HCT116 (cell line): Measurements from ENCODE around the gene GYG1. TPM values are rescaled to one million over a fixed set of nuclear protein-coding genes. Genes with fewer than 3 reads are reported as not detected.

Experiments
- ATAC-seq: fragments of 200-7000 bp; cut with Tn5 transposase; 2 replicates; pipeline ENCODE4 v1.9.1; 2020; ENCODE audit warnings: mild to moderate bottlenecking, moderate library complexity
- BruUV-seq: library from RNA; stranded (reverse); fragments of 400-500 nt; replicated peaks from 2 replicates; lab custom pipeline; 2021; lab: Mats Ljungman, UMichigan
- CTCF ChIA-PET: fragments of 300-600 bp; sonication (Branson Sonifier 250); formaldehyde crosslinking; loops from one replicate; lab custom pipeline; 2021; ENCODE audit warnings: antibody characterized with exemption; lab: Charles Lee
- POLR2A ChIA-PET: fragments of 300-600, 350-600 bp; sonication (Branson Sonifier 250); formaldehyde crosslinking; loops from one replicate; lab custom pipeline; 2021; ENCODE audit warnings: antibody characterized with exemption; lab: Charles Lee
- RAD21 ChIA-PET, 2 experiments: fragments of 300-600 bp; sonication (Branson Sonifier 250); formaldehyde crosslinking; loops; one replicate each; lab custom pipeline; 2023; ENCODE audit warnings: low total read pairs in 2 of 2; ENCODE audit not compliant: uncharacterized antibody in 2 of 2, unreplicated experiment in 2 of 2, low non-redundant PET in 1 of 2; lab: Charles Lee
- DNase-seq: peaks from one replicate; pipeline ENCODE4 v3.0.0-alpha.2; 2010; ENCODE audit warnings: low read depth, low spot score
- H2AFZ ChIP-seq: fragments of 200-600 bp; shearing (Covaris generic), sonication (generic); 2 replicates; pipeline ENCODE4 v1.6.1; 2017; ENCODE audit warnings: low read depth, mixed run types, mixed read lengths, antibody characterized with exemption, low read length; ENCODE audit not compliant: poor library complexity, severe bottlenecking
- H3K27ac ChIP-seq: 2 replicates; pipeline ENCODE4 v1.5.1; 2012; ENCODE audit warnings: low read depth, low read length
- H3K27me3 ChIP-seq: fragments of 200-600 bp; sonication (generic); 2 replicates; pipeline ENCODE4 v1.6.1; 2016; ENCODE audit warnings: mixed run types, low read length, mixed read lengths; ENCODE audit not compliant: insufficient read depth
- H3K36me3 ChIP-seq, 2 experiments: fragments of 200-500 bp in 1 of 2; fragments of 200-600 bp in 1 of 2; sonication (Bioruptor generic) in 1 of 2; sonication (generic) in 1 of 2; 2 replicates each; pipeline versions ENCODE4 v1.5.1 to v1.6.1; 2014 to 2016; ENCODE audit warnings: low read length in 2 of 2, inconsistent platforms in 1 of 2, mixed read lengths in 1 of 2, mixed run types in 1 of 2; ENCODE audit not compliant: insufficient read depth in 2 of 2, control insufficient read depth in 1 of 2
- H3K4me1 ChIP-seq, 2 experiments: fragments of 200-600 bp in 1 of 2; sonication (generic) in 1 of 2; 2 replicates each; pipeline versions ENCODE4 v1.5.1 to v1.6.1; 2012 to 2017; ENCODE audit warnings: low read length in 2 of 2, inconsistent platforms in 1 of 2, mild to moderate bottlenecking in 1 of 2, mixed read lengths in 1 of 2, mixed run types in 1 of 2, moderate library complexity in 1 of 2; ENCODE audit not compliant: insufficient read depth in 2 of 2, control insufficient read depth in 1 of 2
- H3K4me2 ChIP-seq: fragments of 200-600 bp; sonication (generic); 2 replicates; pipeline ENCODE4 v1.6.1; 2017; ENCODE audit warnings: mixed run types, low read length, mixed read lengths
- H3K4me3 ChIP-seq, 2 experiments: fragments of 200-600 bp in 1 of 2; sonication (generic) in 1 of 2; replicated peaks in 1 of 2; 2 replicates each; pipeline ENCODE4 v1.5.1; 2011 to 2016; ENCODE audit warnings: low read length in 2 of 2, control low read depth in 1 of 2, low read depth in 1 of 2, mild to moderate bottlenecking in 1 of 2, mixed read lengths in 1 of 2, mixed run types in 1 of 2
- H3K79me2 ChIP-seq: fragments of 200-600 bp; sonication (generic); 2 replicates; pipeline ENCODE4 v1.6.1; 2017; ENCODE audit warnings: mild to moderate bottlenecking, mixed run types, low read length, moderate library complexity, mixed read lengths; ENCODE audit not compliant: insufficient read depth
- H3K9ac ChIP-seq: fragments of 200-600 bp; sonication (generic); 2 replicates; pipeline ENCODE4 v1.6.1; 2016; ENCODE audit warnings: low read length, mixed read lengths
- H3K9me2 ChIP-seq: fragments of 200-600 bp; sonication (generic), shearing (Covaris generic); 2 replicates; pipeline ENCODE4 v1.6.1; 2017; ENCODE audit warnings: mixed run types, mild to moderate bottlenecking, moderate library complexity; ENCODE audit not compliant: insufficient read depth
- H3K9me3 ChIP-seq, 2 experiments: fragments of 200-500 bp in 1 of 2; fragments of 200-600 bp in 1 of 2; sonication (Bioruptor generic) in 1 of 2; sonication (generic) in 1 of 2; 2 replicates each; pipeline ENCODE4 v1.6.1; 2014 to 2017; ENCODE audit warnings: low read length in 2 of 2, mixed read lengths in 2 of 2, inconsistent platforms in 1 of 2, low read depth in 1 of 2, mild to moderate bottlenecking in 1 of 2, mixed run types in 1 of 2, moderate library complexity in 1 of 2; ENCODE audit not compliant: control insufficient read depth in 1 of 2, insufficient read depth in 1 of 2
- H4K20me1 ChIP-seq: fragments of 200-600 bp; sonication (generic), shearing (Covaris generic); 2 replicates; pipeline ENCODE4 v1.6.1; 2017; ENCODE audit warnings: mixed run types, mild to moderate bottlenecking, moderate library complexity; ENCODE audit not compliant: insufficient read depth
- ATF3 ChIP-seq: IDR thresholded peaks from 2 replicates; pipeline ENCODE4 v1.6.1; 2012
- CEBPB ChIP-seq: IDR thresholded peaks from 2 replicates; pipeline ENCODE4 v1.6.1; 2012; ENCODE audit warnings: low read depth
- CTCF ChIP-seq, 3 experiments: fragments of 200-600 bp in 1 of 3; sonication (generic) in 1 of 3; IDR thresholded peaks in 2 of 3; conservative IDR thresholded peaks in 1 of 3; 2 replicates each; pipeline ENCODE4 v1.5.1; 2012 to 2017; ENCODE audit warnings: low read depth in 2 of 3, low read length in 2 of 3, antibody characterized with exemption in 1 of 3, borderline replicate concordance in 1 of 3, control low read depth in 1 of 3, mild to moderate bottlenecking in 1 of 3, mixed read lengths in 1 of 3, mixed run types in 1 of 3, moderate library complexity in 1 of 3; ENCODE audit not compliant: insufficient read depth in 1 of 3
- EGR1 ChIP-seq: IDR thresholded peaks from 2 replicates; pipeline ENCODE4 v1.6.1; 2012; ENCODE audit warnings: low read depth
- EZH2 ChIP-seq: fragments of 200-600 bp; sonication (generic); IDR thresholded peaks from 2 replicates; pipeline ENCODE4 v1.6.1; 2017; ENCODE audit warnings: antibody characterized with exemption, mixed run types
- EZH2phosphoT487 ChIP-seq: fragments of 200-600 bp; IDR thresholded peaks from 2 replicates; pipeline ENCODE4 v1.6.1; 2018; ENCODE audit warnings: antibody characterized with exemption, borderline replicate concordance
- MAX ChIP-seq: IDR thresholded peaks from 2 replicates; pipeline ENCODE4 v1.6.1; 2012
- POLR2A ChIP-seq: IDR thresholded peaks from 2 replicates; pipeline ENCODE4 v1.7.0; 2011; ENCODE audit warnings: borderline replicate concordance; ENCODE audit not compliant: insufficient read depth, insufficient read length; ENCODE audit errors: extremely low read depth
- POLR2AphosphoS5 ChIP-seq: IDR thresholded peaks from 2 replicates; pipeline ENCODE4 v1.6.1; 2011; ENCODE audit warnings: mild to moderate bottlenecking, low read depth, low read length, moderate library complexity
- SRF ChIP-seq: IDR thresholded peaks from 2 replicates; pipeline ENCODE4 v1.6.1; 2012; ENCODE audit warnings: low read depth
- TCF7L2 ChIP-seq: IDR thresholded peaks from 2 replicates; pipeline ENCODE4 v1.7.0; 2011; ENCODE audit warnings: borderline replicate concordance, inconsistent platforms; ENCODE audit not compliant: insufficient read depth, insufficient read length; ENCODE audit errors: extremely low read depth
- YY1 ChIP-seq: IDR thresholded peaks from 2 replicates; pipeline ENCODE4 v1.6.1; 2011; ENCODE audit warnings: low read length, low read depth, moderate library complexity, mild to moderate bottlenecking; ENCODE audit not compliant: insufficient replicate concordance; ENCODE audit errors: extremely low read depth
- ZFX ChIP-seq: fragments of 450-650 bp; IDR thresholded peaks from 2 replicates; pipeline ENCODE4 v1.6.1; 2017
- ZNF274 ChIP-seq: fragments of 200-500 bp; sonication (Bioruptor generic); IDR thresholded peaks from 2 replicates; pipeline ENCODE4 v1.6.1; 2014; ENCODE audit warnings: mild to moderate bottlenecking, low read depth, low read length, inconsistent platforms
- intact Hi-C: fragments of 100-400 bp; cut with micrococcal nuclease; formaldehyde crosslinking; loops from 2 replicates; pipeline ENCODE4 v1.10.0; 2022
- total RNA-seq: library from RNA; stranded (reverse); gene quantifications from one replicate; pipeline ENCODE4 v1.2.1, GENCODE V29; 2021; ENCODE audit not compliant: unreplicated experiment

Gene GYG1
- total RNA-seq, 1 experiment from 2014 or later = 28.9 TPM

GRCh38 chr3:148990236-148990635 is 1.1 kb upstream of the GYG1 start:
- BruUV-seq = no TSS peak

More at GRCh38 chr3:148990236-148990635, 1.1 kb upstream of the GYG1 start:
- intact Hi-C loops = no loop called here
- no peak overlapping the region for H3K4me3 ChIP-seq
- H3K27me3 ChIP-seq = no peaks in the 10 kb centered on the region
- H2AFZ ChIP-seq = no peak overlapping the region
- no peaks in the 10 kb centered on the region for H4K20me1 ChIP-seq
- peaks cover 4 to 7% of the 10 kb centered on the region in 2 experiments; a peak in 2 of 4 replicates for H3K4me1 ChIP-seq
- peak overlapping the region; percentile 93; the same call in 1 of the 2 replicates for H3K4me2 ChIP-seq
- H3K79me2 ChIP-seq = peaks cover 8% of the 10 kb centered on the region; the same call in 1 of the 2 replicates
- H3K9ac ChIP-seq = no peak overlapping the region
- H3K27ac ChIP-seq = no peak overlapping the region
- H3K9me3 ChIP-seq = no peaks in the 10 kb centered on the region
- ATAC-seq (no peak), DNase-seq (no peak)
- H3K36me3 ChIP-seq = no peaks in the 10 kb centered on the region
- no peaks in the 10 kb centered on the region for H3K9me2 ChIP-seq
- ChIA-PET CTCF (interaction anchor here (1.1 kb wide), 1 partner anchor 35 kb away, joined by 3 read pairs; no protein-coding TSS in a partner anchor), RAD21 (interaction anchor here in 1 of 2 experiments (0.7 kb wide), 1 partner anchor 309 kb away, joined by 4 read pairs; no protein-coding TSS in a partner anchor)
- TF ChIP-seq TCF7L2 = no peak
- no peak for TF ChIP-seq EZH2
- no peak for TF ChIP-seq ZNF274
- TF ChIP-seq EGR1 = no peak
- no peak for TF ChIP-seq SRF
- no peak for TF ChIP-seq ZFX
- TF ChIP-seq YY1 = no peak
- no peak for TF ChIP-seq CEBPB
- no peak for TF ChIP-seq POLR2AphosphoS5
- no peak for TF ChIP-seq MAX
- no peak for TF ChIP-seq CTCF (IDR thresholded peaks at IDR 0.05 in 2 of 3, conservative IDR thresholded peaks at IDR 0.05 in 1 of 3; ENCODE audit: borderline replicate concordance in 1 of 3, insufficient read depth in 1 of 3, low read depth in 2 of 3, low read length in 2 of 3)
- TF ChIP-seq ATF3 = no peak
- no peak for TF ChIP-seq POLR2A
- TF ChIP-seq EZH2phosphoT487 = no peak
- TF ChIP-seq, all 23 proteins: peak for 0
- POLR2A ChIA-PET = interaction anchor here (1.2 kb wide), 1 partner anchor 13 kb away, joined by 4 read pairs; no protein-coding TSS in a partner anchor
